K562 (cell line): Measurements from ENCODE around the gene PACS2. TPM values are rescaled to one million over a fixed set of nuclear protein-coding genes. Genes with fewer than 3 reads are reported as not detected.

Source experiments
- AFF1 ChIP-seq, 2 experiments: fragments of 450-650 bp; IDR thresholded peaks; 2 replicates each; pipeline ENCODE4 v1.6.1; 2018; ENCODE audit warnings: mild to moderate bottlenecking in 2 of 2, low read depth in 1 of 2; ENCODE audit not compliant: partially characterized antibody in 2 of 2
- BRCA1 ChIP-seq, 2 experiments: fragments of 450-650 bp in 1 of 2; sonication (generic) in 1 of 2; formaldehyde crosslinking in 1 of 2; IDR thresholded peaks; 2 replicates each; pipeline versions ENCODE4 v1.5.0 to v1.6.1; 2017 to 2020; ENCODE audit warnings: mild to moderate bottlenecking in 1 of 2, missing genetic modification reagents in 1 of 2
- CGGBP1 ChIP-seq: fragments of 250-450 bp; sonication (Bioruptor Pico); IDR thresholded peaks from 2 replicates; pipeline ENCODE4 v1.9.0; 2021; ENCODE audit warnings: mild to moderate bottlenecking
- HMG20A ChIP-seq: fragments of 450-650 bp; formaldehyde crosslinking; conservative IDR thresholded peaks from 2 replicates; pipeline ENCODE4 v1.4.0; 2020; ENCODE audit warnings: mild to moderate bottlenecking, mixed read lengths
- MTA3 ChIP-seq: fragments of 450-650 bp; formaldehyde crosslinking; IDR thresholded peaks from 2 replicates; pipeline ENCODE4 v1.6.1; 2017; ENCODE audit warnings: mild to moderate bottlenecking, borderline replicate concordance
- PKNOX1 ChIP-seq: fragments of 450-650 bp; IDR thresholded peaks from 2 replicates; pipeline ENCODE4 v1.6.1; 2016
- PTRF ChIP-seq: fragments of 450-650 bp; IDR thresholded peaks from 2 replicates; pipeline ENCODE4 v1.6.1; 2016; ENCODE audit warnings: mild to moderate bottlenecking, missing genetic modification characterization, missing compliant biosample characterization
- RBFOX2 ChIP-seq: fragments of 200-400 bp; formaldehyde crosslinking; IDR thresholded peaks from 2 replicates; pipeline ENCODE4 v1.6.1; 2017; ENCODE audit warnings: low read depth, mild to moderate bottlenecking, low read length, moderate library complexity
- SMARCC2 ChIP-seq: fragments of 450-650 bp; IDR thresholded peaks from 2 replicates; pipeline ENCODE4 v1.6.1; 2017; ENCODE audit warnings: antibody characterized with exemption, moderate library complexity, mild to moderate bottlenecking, low read depth
- SRSF7 ChIP-seq: fragments of 200-400 bp; formaldehyde crosslinking; optimal IDR thresholded peaks from 2 replicates; pipeline ENCODE3; 2017; ENCODE audit warnings: mild to moderate bottlenecking, low read depth, low read length
- THRAP3 ChIP-seq: fragments of 450-650 bp; IDR thresholded peaks from 2 replicates; pipeline ENCODE4 v1.6.1; 2016; ENCODE audit warnings: mild to moderate bottlenecking, inconsistent platforms, borderline replicate concordance
- TOE1 ChIP-seq, 2 experiments: fragments of 450-650 bp in 1 of 2; sonication (generic) in 1 of 2; formaldehyde crosslinking in 1 of 2; IDR thresholded peaks; 2 replicates each; pipeline versions ENCODE4 v1.7.1 to v1.8.0; 2016 to 2022; ENCODE audit warnings: borderline replicate concordance in 2 of 2, mild to moderate bottlenecking in 2 of 2, antibody characterized with exemption in 1 of 2, inconsistent platforms in 1 of 2, low read depth in 1 of 2, missing genetic modification reagents in 1 of 2, moderate library complexity in 1 of 2
- U2AF1 ChIP-seq: fragments of 200-400 bp; formaldehyde crosslinking; optimal IDR thresholded peaks from 2 replicates; pipeline ENCODE3; 2017; ENCODE audit warnings: mild to moderate bottlenecking, low read depth, low read length, moderate library complexity
- ZBTB7A ChIP-seq: IDR thresholded peaks from 2 replicates; pipeline ENCODE4 v1.6.1; 2011; ENCODE audit warnings: low read depth, mild to moderate bottlenecking, low read length, moderate library complexity, borderline replicate concordance; ENCODE audit not compliant: control insufficient read depth
- ZNF12 ChIP-seq: sonication (generic); formaldehyde crosslinking; IDR thresholded peaks from 2 replicates; pipeline ENCODE4 v1.4.0; 2020; ENCODE audit warnings: mild to moderate bottlenecking, missing genetic modification reagents
- ZNF395 ChIP-seq: fragments of 200-800 bp; sonication (Bioruptor generic); IDR thresholded peaks from 2 replicates; pipeline ENCODE4 v1.6.1; 2017; ENCODE audit warnings: missing genetic modification characterization, missing compliant biosample characterization
- ZNF655 ChIP-seq: fragments of 250-450 bp; sonication (Bioruptor Pico); IDR thresholded peaks from 2 replicates; pipeline ENCODE4 v1.5.0; 2021
- polyA plus RNA-seq, 8 experiments: library from polyadenylated mRNA; depleted of rRNA in 4 of 8; stranded (reverse) in 5 of 8; unstranded in 3 of 8; fragments of >200 nt; fragmentation: Nextera tagmentation in 2 of 8; fragmentation: Illumina TruSeq in 1 of 8; extraction: Ambion mirVana in 2 of 8; extraction: Trizol in 1 of 8; gene quantifications; 2 replicates each; pipeline versions ENCODE4 v1.2.1 to v1.2.3, GENCODE V29; 2011 to 2014; ENCODE audit warnings: inconsistent platforms in 1 of 8, missing spikeins in 1 of 8
- total RNA-seq, 7 experiments: library from RNA; depleted of rRNA in 6 of 7; stranded (reverse); fragments of >200 nt in 6 of 7; fragmentation: Illumina TruSeq in 2 of 7; extraction: Trizol in 2 of 7; gene quantifications; 2 replicates each; pipeline versions ENCODE4 v1.2.1 to v1.2.3, GENCODE V29; 2011 to 2021; ENCODE audit warnings: low replicate concordance in 1 of 7

The PACS2 gene
- total and polyA plus RNA-seq, 9 of the 15 experiments (the other 6 are each of a cell fraction or from before 2014, with no cell fraction given) = 0.11 to 20.8 (median 9.9) TPM

- TF ChIP-seq AFF1 (IDR thresholded peaks at IDR 0.05; ENCODE audit: low read depth in 1 of 2, partially characterized antibody in 2 of 2) = no peak
- TF ChIP-seq HMG20A (CRISPR knock-in tag) = no peak
- TF ChIP-seq ZNF12 (CRISPR knock-in tag) = no peak
- no peak for TF ChIP-seq THRAP3
- peak; percentile 94 for TF ChIP-seq ZBTB7A
- TF ChIP-seq MTA3 = no peak
- no peak for TF ChIP-seq U2AF1
- TF ChIP-seq ZNF395 (CRISPR knock-in tag) = no peak
- TF ChIP-seq CGGBP1 (CRISPR knock-in tag) = no peak
- TF ChIP-seq TOE1 (IDR thresholded peaks at IDR 0.05; ENCODE audit: borderline replicate concordance) = no peak
- TF ChIP-seq TOE1 (CRISPR knock-in tag; IDR thresholded peaks at IDR 0.05; ENCODE audit: borderline replicate concordance, low read depth) = no peak
- no peak for TF ChIP-seq BRCA1 (IDR thresholded peaks at IDR 0.05)
- TF ChIP-seq BRCA1 (CRISPR knock-in tag; IDR thresholded peaks at IDR 0.05) = no peak
- TF ChIP-seq PTRF = no peak
- peak; percentile 62 for TF ChIP-seq RBFOX2
- TF ChIP-seq SRSF7 = no peak
- TF ChIP-seq PKNOX1 = no peak
- no peak for TF ChIP-seq SMARCC2
- TF ChIP-seq ZNF655 = no peak
Measured at GRCh38 chr14:105419195-105420091, 104.9 kb downstream of the PACS2 start, which contains the start of gene MTA1 (continued).
